T-helper 22 cell (primary cell): ENCODE data around the gene GDF7.

ENCODE experiments used
- DNase-seq: peaks from one replicate; pipeline ENCODE4 v3.0.0-alpha.2; 2020; ENCODE audit warnings: low read depth

GDF7 gene

DNA sequence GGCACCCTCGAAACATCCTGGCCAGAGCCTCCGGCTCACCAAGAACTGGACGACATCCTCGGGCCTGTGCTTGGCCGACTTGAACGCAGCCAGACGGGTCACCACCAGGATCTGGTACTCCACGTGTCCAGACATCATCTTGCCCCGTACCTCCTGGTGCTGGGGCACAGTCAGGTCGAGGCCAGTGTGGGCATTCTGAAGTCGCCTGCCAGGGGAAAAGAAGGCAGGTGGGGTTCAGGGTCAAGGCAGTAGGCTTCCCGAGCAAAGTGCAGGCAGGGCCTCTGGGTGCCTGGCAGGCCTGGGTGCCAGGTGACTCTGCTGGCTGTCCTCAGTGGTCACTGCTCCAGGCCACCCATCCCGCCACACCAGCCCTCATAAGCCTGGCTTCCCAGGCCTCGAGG is 21.6 kb upstream of the GDF7 start:
- no peak for DNase-seq

DNA sequence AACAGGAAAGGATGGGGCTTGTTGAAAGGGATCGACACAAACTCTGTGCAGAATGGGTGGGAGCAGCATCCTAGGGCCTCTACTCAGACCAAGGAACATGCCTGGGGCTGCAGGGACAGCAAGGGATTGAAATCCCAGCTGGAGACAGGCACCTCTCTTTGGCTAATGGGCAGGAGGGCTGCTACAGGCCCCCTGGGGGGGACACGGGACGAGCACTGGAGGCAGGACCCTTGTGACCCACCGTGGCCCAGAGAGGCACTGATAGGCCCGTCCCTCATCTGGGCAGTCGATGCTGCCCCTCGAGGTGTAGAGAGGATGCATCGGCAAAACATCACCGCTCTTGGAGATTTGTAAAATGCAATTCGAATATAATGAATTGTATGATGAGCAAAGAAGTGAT is 21.2 kb upstream of the GDF7 start:
- DNase-seq: no peak

DNA sequence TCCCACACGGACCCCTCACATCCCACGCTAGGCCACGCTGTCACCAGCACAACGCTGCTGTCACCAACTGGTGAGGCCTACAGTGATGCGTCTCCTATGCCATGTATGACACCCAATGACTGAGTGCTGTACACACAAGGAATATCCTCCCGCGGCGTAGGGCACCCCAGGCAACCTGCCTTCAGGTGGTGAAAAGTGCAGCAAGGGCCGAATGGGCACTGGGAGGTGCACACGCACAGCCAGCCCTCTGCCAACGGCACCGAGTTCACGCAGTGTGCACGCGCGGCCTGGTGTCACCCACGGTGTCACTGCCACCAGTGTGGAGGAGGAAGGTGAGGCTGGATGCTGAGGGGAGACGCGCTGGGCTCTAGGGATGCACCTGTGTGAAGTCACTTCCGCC is 20.5 kb upstream of the GDF7 start:
- DNase-seq: no peak

DNA sequence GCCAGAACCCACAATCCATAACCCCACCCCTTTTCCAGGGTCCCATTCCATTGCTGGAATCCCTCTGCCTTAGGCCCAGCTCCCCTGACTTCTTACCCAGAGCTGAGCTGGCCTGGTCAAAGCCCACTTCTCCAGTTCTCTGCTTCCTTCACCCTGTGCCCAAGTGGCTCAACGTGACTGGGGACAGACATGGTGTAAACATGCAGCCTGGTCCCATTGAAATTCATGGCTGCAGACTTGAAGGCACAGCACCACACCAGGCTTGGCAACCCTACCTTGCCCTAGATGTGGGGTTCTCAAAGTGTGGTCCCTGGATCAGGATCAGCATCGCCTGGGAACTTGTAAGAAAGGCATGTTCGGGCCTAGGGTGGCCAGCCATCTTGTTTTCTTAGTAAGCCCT is 19.7 kb upstream of the GDF7 start:
- DNase-seq: no peak

DNA sequence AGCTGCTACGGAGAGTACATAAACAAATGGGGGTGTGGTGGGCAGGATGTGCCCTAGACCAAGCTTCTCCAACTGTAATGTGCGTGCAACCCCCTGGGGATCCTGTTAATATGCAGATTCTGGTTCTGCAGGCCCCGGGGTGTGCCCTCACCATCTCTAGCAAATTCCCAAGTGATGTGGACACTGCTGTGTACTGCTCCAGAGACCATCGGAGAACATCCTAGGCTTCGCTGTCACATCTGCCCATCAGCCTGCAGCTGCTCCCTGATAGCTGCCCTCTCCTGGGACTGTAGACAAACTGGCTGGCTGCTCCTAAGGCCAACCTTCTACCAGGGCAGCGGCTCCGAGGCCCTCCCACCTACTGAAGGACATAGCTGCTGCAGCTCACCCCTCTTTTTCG is 19.2 kb upstream of the GDF7 start:
- no peak for DNase-seq

DNA sequence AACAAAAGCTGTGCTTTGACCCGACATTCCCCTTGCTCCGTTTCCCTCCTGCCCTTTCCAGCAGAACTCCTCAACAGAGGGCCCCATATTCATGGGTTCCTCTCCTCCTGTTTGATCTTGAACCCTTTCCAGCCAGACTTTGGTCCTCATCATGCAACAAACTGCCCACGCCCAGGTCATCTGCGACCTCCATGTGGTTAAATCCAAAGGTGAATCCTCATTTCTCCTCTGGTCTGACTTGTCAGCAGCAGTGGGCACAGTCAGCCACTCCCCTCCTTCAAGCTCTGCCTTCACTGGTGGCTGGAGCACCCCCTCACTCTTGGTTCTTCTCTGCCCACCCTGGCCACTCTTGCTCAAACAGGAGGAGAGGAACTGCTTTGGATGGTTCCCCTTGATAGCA is 18.7 kb upstream of the GDF7 start:
- no peak for DNase-seq

DNA sequence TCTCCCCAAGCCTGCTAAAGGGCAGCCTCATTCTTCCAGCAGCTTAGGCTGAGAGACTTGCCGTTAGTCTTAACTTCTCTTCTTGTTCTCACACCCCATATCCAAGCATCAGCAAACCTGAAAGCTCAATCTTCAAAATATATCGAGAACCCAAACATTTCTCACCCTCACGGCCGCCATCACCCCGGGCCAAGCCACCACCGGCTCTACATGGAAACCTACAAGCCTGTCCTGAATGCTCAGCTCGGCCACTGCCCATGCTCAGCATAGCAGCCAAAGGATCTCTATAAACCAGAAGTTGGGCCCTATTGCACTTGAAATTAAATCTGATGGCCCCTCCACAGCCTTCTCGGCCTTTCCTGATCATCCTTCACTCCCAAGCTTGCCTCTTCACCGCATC is 18.1 kb upstream of the GDF7 start:
- no peak for DNase-seq

DNA sequence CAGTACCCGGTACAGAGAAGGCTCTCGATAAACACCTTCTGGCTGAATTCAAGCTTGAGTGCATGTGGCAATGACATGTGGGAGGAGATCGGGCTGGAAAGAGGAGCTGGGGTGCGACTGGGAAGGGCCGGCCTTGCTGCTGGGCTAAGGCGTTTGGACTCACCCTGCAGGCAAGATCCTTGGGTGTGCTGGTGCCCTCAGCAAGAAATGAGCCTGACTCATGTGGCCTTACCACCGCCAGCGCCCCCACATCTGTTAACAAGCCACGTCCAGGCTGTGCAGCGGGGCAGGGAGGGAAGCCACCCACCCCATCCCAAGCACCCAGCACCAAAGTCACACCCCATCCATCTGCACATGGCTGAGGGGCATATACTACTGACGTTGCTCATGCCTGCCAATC is 17.4 kb upstream of the GDF7 start:
- DNase-seq: no peak

DNA sequence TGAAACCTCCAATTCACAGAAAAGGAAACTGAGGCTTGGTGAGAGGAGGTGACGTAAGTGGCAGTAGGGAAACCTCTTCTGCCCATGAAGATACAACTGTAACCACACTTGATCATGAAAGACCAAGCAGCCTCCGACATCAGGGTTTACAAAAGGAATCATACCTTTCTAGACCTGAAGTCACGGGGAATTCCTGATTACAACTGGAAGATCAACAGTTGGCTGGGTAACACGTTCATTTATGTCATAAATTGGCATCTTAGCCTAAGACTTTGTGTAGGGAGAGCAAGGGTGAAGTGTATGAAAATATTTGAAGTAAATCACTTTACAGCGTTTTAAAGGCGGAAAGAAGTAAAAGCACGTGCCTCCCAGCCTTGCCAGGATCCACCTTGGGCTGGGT is 17.0 kb upstream of the GDF7 start:
- no peak for DNase-seq

DNA sequence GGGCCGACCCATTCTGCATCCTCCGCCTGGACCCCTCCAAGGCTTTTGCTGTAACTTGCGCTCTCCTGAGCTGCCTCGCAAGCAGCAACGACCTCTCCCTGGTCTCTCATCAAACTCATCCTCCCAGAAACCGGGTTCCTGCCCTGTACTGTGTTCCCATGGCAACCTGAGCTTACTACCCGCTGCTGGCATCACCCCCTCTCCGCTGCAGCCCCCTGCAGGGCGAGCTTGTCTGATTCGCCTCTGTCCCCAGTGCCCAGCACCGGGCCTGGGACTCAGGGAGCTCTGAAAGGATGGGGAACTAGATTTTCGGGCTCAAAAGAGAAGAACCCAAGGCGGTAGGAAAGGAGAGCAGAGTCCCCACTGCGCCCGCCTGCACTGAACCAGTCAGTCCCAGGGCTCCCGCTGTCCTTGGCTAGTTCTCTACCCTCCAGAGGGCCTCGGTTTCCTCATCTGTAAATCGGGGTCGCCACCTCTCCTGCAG is 16.5 kb upstream of the GDF7 start:
- DNase-seq: peak; percentile 24

DNA sequence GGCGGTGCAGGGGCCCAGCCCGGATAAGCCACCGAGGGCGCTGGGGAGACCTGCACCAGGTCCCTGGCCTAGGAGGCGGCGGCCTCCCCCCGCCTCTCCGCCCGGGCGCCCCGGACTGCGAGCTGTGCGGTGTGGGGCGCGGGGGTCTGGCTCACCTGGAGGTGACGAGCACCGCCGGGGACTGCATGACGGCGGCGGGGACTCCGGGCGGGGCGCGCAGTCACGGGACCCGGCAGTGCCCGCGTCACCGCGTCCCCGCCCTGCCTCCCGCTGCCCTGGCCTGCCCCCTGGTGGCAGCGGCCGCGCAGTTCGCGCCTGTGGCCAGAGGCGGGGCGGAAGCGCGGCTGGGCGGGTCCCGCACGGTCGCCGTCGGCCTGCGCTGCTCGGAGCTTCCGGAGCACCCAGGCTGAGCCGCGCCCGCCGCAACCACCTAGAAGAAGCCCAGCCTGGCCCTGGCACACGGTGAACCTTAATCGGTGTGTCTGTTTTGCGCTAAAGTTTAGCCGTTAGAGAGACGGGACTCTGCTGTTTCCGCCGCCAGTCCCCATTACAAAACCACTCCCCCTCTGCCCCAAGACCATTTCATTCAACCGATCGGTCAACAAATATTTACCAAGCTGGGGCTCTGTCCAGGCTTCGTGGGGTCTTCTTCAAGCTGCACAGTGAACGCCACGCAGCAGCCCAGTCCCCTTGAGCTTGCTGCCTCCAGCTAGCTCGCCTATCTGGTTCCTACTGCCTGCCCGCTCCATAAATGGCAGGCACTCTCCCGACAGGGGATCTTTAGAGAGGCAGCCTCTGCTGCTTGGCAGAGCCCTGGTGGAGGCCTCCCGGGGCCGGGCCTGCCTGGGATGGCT is 15.8 kb upstream of the GDF7 start, which contains the start of gene HS1BP3:
HS1BP3 (minus strand) TSS at position 222 of the 854 bp plus-strand sequence; CDS start at position 187, 35 bp downstream.
- peak; percentile 83 for DNase-seq

DNA sequence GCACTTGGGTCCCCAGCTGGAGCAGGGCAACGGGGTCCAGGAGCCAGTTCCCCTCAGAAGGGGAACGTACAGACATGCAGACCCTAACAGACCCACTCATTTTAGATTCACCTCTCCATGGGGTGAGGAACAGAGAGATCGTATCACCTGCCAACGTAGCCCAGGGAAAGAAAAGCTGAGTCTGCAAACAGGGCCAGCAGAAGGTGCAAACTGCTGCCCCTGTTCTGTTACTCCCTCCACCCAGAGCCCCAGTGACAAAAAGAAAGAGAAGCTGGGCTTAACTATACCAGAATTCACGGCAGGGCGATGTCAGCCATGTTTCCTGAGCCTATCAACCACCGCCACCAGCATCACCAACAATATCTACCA is 15.2 kb upstream of the GDF7 start:
- no peak for DNase-seq

DNA sequence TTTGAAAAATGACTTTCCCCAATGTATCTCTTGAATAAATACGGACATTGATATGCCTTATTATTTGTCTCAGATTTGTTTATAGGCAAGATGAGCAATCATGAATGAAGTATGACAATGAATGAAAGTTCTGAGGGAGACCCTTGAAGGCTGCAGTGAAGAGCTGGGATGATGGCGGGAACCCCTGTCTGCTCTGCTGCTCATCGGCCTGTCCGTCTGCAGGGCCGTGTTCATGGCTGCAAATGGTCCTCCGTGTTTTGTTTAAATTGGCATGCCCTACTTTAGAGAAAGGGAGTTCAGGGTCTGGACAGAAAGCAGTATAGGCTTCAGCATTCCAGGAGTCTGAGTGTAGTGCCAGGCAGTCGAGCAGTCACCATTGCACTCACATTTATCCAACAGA is 14.8 kb upstream of the GDF7 start:
- DNase-seq: no peak

DNA sequence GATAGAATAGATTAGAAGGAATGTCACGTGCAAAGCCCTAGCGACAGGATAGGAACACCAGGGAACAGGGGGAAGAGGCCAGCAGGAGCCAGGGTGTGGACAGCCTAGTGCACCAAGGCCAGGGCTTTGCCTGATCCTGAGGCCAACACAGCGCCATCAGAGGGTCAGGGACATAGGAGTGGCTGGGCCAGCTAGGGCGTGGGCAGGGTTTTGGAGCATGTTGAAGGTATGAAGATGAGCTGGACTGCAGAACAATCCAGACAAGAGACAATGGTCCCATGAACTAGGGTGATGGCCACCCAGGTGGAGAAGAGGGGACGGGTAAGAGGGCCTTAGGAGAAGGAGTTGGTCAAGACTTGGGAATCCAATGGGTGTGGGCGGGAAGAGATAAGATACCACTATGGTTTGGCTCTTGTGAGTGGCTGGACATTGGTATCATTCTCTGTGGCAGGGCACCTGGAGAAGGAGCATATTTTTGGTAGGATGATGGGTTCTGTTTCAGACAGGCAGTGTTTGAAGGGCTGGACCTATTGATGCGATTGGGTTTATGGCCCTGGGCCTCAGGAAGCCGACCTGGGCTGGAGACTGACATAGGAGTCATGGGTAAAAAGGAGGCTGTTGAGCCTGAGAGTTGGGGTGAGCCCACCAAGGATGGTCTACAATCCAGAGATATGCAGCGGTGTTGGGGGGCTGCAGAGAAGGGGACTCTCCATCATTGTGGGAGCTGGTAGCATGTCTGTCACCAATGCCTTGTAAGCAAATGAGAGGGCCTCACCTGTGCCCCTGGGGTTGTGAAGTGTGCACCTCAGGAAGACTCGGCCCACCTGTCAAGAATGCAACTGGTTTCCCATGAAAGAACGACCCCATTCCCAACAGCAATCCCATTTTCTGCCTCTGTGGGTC is 14.0 kb upstream of the GDF7 start:
- DNase-seq: no peak

DNA sequence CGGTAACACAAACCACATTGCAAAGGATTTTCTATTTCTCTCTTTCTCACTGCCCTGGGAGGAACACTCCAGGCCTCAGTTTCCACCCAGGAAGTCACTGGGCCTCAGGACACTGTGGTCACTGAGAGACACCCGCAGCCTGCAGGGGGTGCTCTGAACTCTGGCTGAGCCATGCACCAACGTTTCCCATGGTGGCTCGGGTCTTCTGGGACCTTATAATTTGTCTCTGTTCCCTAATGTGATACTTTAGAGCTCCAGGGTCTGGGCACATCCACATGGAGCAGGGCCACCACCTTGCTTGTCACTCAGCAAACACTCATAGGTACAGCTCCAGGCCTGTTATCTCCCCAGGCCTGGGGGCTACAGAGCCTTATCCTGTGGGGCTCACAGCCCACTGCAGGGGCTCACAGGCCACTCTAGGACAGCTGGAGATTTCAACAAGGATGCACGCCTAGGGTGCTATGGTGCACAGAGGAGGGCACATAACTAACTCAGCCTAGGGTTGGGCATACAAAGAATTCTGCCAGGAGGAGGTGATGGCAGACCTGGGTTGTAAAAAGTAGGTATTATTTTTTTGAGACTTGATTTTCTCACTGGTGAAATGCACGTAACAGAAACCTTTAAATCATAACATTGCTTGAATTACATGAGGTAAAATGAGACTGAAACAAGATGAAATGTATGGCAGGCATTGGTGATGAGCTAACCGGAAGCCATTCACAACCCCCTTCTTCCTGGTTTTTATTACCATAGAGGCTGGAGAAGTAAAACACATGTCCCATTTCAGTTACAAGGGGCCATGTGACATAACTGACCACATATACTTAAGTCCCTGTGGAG is 13.0 kb upstream of the GDF7 start:
- DNase-seq: no peak

DNA sequence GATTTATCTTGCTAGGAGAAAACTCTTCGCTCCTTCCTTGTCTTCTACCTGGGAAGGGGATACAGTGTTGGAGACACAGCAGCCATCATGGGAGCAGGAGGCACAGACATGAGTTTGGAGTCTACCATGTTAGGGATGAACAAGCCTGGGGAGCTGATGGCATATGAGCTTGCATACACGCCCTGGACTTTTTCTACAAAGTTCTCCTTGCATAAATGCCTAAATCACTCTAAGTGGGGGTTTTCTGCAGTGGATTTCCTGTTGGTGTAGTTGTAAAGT is 12.5 kb upstream of the GDF7 start:
- no peak for DNase-seq

DNA sequence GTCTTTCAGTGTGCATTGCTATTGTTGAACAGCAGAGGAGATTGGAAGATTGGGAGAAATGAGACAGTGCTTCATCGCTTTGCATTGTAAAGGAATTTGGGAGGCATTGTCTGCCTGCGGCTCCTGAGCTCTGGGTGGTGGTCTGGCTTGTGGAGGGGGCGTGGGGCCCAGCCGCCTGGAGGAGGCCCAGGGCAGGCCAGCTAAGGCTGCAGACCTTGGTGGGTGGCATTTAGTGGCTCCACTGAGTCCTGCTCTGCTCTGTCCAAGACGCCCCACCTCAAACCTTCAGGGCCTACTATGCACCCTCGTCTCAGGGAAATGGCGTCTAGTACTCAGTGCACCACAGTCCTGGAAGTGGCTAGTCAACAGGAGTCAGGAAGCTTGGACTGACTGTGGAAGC is 10.4 kb upstream of the GDF7 start:
- DNase-seq: no peak

DNA sequence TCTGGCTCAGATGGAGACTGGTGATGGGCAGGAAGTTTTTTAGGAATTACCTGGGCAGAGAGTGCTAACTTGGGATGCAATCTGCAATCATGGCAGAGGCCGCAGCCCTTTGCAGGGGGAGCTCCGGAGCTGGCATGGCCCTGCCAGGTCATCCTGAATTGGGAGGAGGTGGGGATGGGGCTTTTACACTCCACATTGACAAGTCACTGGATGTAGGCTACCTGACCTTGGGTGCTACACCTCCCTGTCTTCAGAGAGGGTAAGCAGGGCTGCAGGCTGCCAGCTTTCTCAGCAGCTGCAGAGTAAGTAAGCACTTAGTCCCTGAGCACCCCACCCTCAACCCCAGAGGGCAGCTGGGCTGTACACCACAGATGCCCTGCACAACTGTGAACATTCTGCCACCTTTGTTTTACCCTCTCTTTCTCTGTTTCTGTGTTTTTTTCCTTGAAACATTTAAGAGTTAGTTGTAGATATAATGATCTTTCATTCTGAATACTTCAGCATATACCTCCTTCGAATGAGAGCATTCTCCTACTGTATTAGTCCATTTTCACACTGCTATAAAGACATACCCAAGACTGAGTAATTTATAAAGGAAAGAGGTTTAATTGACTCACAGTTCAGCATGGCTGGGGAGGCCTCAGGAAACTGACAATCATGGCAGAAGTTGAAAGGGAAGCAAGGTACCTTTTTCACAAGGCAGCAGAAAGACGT is 9.3 kb upstream of the GDF7 start:
- no peak for DNase-seq

DNA sequence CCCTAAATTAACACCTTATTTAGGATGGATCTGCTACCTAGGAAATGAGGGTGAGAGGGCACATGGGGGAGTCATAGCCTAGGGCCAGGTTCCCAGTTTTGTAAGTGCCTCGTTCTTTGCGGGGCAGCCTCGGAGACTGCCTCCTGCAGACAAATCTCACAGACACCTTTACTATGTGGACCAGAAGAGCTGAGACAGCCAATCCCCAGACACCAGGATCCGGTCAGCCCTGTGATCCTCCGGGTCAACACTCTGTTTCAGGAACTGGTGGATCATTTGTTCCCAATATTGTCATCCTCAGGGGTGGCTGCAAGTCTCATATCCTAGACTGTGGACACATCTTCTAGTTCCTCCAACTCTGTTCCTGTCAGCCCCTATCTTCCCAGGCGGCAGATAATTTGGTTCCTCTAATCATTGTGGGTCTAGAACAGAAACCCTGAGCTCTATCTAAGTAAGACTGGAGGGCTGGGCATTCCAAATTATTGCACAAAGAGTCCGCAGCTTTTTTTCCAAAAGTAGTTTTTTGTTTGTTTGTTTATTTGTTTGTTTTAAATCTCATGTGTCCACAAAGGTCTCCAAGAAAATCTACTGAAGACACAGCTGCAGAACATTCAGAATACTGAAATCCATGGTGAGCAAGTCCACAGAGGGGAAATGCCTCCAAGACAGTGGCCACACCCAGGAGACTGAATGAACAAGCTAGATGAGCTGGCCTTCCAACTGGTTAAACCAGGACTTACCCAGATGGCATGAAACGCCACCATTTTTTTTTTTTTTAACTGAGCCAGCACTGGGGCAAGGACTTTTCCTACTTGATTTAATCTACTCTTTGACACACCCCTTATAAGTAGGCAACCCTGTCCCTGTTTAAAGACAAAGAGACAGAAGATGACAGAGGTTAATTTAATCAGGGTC is 6.2 kb upstream of the GDF7 start:
- DNase-seq: no peak

DNA sequence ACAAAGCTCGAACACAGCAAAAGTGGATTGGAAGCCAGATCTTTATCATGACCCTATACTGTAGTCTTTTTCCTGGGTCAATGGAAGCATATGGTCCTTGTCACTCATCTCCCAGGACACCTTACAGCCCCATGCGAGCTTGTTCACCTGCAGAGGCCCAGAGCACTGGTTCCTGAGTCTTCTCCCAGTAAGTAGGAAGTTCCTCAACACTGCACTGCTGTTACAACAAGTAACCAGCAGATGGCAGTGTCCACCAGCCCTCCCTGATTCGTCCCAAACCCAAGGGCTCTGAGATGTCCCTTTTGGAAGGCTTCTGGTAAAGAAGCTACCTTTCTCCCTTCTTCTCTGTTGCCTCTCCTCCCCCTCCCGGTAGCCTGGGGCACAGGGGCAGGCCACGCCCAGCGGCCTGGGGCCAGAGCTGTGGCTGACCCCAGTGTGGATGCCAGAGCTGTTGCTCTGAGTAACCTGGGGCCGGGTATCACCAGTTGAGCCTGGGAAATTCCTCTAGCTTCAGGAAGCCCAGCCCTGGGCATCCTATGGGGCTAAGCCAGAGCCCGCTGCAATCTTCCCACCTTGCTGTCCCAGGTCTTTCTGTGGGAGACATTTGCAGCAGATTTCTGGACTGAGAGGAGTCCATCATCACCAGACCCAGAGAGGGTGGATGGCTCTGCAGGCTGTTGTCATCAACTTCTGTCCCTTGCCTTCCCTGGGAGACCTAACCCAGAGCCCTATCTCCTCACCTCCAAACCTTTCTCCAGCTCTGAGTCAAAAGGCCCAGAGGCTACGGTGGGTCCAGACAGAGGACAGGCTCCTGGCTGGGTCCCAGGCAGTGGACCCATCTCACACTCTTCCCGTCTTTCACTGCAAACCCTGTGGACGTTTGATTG is 5.3 kb upstream of the GDF7 start:
- peak; percentile 30 for DNase-seq
